ENCODE measurements around the gene ATP8A1. TPM values are rescaled to one million over a fixed set of nuclear protein-coding genes. Genes with fewer than 3 reads are reported as not detected.

ATP8A1 gene
- total RNA-seq, 1 donor from 2014 or later = 22.6 TPM

DNA sequence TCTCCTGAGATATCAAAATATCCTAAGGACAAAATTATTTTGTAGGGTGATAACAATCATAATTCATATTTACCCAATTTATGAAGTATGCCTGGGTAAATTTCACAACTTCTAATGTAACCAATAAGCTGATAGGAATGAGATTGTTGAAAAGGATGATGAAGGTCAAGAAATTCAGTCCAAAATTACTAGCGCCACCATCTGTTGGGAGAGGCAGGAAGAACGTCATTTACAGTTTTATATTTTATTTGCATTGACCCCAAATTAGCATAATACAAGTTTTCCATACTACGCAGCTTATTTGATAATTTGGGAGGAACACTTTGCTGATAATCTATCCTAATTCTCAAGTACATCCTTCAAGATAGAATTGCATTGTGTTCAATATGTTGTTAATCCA, 78.7 kb downstream of the ATP8A1 start:
- intact Hi-C loops (cut with micrococcal nuclease) = no loop called here

DNA sequence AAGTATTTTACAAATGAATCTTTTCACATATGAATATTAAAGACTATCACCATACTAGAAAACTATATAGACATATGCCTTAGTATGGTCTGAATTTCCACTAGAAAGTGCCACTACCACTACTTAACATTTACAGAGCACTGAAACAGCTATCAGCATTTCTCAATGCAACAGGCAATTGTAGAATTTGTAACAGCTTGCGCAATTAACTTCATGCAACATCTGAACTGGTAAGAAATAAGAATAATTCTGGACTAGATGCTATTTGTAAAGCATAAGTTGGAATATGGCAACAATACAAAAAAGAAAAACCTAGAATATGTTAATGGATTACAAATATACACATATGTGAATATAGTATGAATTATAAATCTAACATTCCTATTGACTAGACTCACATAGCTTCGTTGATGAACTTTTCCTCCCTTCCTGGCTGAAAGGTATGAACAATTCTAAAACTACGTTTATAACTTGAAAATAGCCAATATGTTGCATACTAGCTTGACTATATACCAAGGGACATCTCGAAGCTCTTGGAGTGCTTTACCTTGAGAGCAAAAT, 82.0 kb downstream of the ATP8A1 start:
- intact Hi-C loops (cut with micrococcal nuclease) = no loop called here

DNA sequence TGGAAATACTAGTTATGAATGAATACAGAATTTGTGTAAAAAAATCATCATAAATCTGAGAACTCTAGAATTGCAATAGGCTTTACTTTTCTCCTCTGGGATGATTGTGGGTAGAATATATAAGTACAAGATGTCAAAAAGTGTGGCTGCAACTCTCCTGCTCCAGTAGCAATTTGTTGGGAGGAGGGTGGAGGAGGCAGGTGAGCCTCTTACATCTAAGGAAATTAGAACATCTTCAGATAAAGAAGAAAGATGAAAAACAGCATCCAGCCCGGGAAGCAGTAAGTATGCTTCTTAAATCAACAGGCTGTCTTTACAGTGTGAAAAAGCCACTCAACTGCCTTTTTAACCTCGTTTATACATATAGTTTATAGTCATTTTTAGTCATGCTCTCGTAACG, 83.7 kb downstream of the ATP8A1 start:
- intact Hi-C loops (cut with micrococcal nuclease) = no loop called here

DNA sequence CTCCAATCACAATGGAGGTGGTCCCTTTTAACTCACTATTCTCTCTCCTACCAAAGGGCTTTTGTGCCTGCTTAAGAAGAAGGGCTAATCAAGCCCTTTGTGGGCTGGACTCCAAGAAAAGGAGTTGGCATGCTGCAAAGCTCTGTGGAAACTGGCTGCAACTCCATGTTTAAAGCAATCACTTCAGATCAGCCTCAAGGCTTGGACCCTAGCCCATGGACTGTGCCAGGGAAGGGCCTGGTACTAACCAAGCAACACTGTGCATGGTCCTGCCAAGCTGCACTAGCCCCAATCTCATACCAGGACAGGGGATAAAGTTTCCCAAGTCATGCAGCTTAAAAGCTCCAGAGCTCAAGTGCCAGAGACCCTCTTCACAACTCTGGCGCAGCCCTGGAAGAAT, 86.7 kb downstream of the ATP8A1 start:
- intact Hi-C loops (cut with micrococcal nuclease) = no loop called here

DNA sequence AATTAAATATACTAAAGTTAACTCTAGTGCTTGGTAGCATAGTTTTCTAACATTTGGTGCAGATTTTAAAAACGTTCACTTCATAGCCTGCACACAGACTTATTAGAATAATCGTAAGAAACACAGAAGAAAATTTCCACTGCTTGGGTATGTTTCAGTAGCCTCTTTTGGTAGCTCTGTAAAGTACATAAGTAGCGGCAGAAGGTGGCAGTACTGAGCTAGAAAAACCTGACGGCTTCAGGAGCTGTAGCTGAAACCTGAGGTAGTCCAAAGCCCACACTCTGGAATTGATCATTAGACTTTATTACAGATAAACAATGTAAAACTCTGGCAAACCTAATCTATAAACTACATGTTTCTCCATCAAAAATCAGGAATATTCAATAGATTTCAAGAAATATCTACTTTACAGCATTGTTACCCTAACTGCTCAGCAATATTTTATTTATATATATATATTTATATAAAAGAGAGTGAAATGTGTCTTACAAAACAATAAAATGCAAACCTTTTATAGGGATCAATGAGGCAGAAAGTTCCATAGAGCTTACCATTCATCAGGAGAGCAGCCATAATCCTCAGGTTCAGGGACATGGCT, 88.2 kb downstream of the ATP8A1 start:
- intact Hi-C loops (cut with micrococcal nuclease) = loop anchor here (1.0 to 2.0 kb wide), 7 partner anchors 89 to 564 kb away; partner anchors contain the start of gene ATP8A1

DNA sequence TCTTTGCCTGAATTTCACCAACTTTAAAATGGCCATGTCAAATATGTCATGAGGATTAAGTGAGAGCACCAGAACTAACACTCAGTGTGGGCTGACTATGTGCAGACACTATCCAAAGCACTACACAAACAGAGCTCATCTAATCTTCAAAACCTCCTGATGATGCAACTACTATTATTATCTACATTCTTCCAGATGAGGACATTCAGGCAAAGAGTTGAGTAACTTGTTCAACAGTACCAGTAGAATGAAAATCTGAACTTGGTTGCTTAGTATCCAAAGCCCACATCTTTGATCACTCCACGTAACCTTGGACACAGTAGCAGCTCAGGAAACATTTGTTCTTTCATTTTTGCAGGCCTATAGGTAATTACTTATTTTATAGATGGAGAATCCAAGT, 90.1 kb downstream of the ATP8A1 start:
- intact Hi-C loops (cut with micrococcal nuclease) = no loop called here

DNA sequence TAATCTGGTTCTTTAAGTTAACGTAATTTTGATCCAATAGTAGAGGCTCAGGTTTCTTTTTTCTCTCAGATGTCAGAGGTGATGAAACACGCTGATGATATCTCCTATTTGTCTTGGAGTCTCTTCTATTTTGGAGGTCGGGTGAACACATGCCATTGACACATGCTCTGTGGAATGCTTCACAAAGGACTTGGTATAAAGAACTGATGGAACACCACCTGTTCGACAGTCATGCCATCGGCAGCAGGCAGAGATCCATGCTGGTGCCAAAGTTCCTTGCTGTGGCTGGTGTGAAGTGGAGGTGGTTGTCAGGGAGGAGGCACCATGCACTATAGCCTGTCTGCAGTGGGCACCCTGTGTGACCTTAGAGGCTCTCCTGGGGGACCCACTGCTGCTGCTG, 94.9 kb downstream of the ATP8A1 start:
- intact Hi-C loops (cut with micrococcal nuclease) = no loop called here

DNA sequence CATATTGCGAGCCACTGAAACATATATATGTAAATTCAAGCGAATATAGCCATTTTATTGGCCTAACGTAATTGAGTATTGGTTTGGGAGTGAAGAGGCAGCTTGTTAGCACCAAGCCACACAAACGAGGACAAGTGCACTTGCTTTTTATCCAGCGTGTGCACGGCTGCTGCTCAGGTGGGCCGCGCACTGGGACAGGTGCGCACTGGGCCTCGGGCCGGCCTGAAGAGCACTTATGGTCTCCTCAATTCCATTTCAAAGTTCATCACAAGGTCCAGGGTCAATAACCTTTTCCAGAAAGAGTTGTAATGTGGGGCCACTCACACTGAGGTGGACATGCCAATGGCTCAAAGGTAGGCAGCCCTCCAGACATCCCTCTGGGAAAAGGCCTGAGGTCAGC, 95.9 kb downstream of the ATP8A1 start:
- intact Hi-C loops (cut with micrococcal nuclease) = no loop called here

DNA sequence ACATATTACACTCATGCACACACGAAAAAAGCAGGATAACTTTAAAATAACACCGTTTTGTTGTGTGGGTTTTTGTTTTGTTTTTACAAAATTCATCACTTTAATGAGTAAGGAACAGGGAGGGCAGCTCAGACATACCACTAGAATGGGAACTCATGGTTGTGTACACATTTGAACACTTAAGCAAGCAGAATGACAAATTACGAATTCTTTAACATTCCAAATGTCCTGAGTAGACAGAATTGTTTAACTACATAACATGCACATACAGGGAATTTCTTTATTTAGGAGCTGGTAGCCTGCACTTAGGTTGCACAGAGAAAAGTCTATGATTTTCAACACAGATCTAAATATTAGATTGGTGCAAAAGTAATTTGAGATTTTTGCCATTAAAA, 96.4 kb downstream of the ATP8A1 start:
- intact Hi-C loops (cut with micrococcal nuclease) = no loop called here

DNA sequence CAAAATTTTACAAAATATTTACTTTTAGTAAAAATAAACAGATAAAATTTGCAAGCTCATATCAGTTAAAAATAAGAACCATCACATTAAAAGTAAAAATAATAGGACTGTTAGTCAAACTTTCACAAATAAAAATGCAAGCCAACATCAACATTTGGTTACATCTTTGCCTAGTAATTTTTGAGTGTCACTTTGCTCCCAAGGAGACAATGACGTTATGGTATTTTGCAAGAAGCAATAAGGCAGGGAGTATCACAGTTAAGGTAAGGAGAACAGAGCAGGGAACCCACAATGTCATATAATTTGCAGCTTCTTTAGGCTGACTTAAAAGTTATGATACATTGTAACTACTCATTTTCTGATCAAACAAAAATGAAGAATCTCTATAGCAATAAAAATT, 98.7 kb downstream of the ATP8A1 start:
- intact Hi-C loops (cut with micrococcal nuclease) = no loop called here

DNA sequence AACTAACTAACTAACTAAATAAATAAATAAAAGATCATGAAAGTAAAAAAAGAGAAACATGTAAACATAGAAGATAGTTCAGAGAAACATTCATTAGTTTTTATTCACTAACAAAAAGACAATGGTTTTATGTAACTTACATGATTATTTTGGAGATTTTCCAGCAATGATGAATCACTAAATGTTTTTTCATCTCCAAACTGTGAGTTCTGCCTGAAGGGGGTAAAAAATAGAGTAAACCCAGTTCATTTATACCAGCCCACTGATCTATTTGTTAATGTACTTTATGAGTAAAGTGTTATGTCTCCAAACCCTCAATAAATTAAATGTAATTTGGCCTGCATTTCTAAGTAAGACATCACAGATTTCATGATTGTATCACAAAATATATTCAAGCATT, 101.1 kb downstream of the ATP8A1 start:
- intact Hi-C loops (cut with micrococcal nuclease) = no loop called here

DNA sequence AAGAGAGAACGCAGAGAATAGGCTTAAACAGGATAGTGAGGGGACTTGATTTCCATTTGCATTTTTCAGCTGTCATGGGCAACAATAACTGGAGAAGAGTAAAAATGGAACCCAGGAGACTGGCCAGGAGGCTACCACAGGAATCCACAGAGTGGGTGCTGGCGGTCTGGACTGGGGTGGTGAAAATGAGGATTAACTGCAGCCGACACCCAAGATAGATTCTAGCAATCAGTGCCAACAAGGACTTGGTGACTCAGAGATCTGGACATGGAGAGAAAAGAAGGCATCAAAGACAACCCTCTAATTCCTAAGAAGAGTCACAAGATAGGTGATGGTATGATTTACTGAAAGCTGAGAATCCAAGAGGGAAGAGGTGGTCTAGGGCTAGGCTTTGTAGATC, 102.8 kb downstream of the ATP8A1 start:
- intact Hi-C loops (cut with micrococcal nuclease) = no loop called here

DNA sequence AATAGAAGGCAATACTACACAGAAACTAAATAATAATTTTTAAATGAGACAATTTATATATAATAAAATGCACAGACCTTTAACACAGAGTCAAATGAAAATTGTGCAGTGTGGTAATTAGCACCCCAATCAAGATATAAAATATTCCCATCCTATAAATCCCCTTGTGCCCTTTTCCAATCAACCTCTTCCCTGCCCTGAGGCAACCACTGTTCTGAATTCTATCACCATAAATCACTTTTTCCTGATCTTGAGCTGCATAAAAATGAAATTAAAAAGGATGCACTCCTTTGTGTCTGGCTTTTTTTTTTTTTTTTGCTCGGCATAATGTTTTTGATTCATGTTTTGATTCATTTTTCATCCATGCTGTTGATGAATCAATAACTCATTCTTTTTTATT, 107.0 kb downstream of the ATP8A1 start:
- intact Hi-C loops (cut with micrococcal nuclease) = no loop called here

DNA sequence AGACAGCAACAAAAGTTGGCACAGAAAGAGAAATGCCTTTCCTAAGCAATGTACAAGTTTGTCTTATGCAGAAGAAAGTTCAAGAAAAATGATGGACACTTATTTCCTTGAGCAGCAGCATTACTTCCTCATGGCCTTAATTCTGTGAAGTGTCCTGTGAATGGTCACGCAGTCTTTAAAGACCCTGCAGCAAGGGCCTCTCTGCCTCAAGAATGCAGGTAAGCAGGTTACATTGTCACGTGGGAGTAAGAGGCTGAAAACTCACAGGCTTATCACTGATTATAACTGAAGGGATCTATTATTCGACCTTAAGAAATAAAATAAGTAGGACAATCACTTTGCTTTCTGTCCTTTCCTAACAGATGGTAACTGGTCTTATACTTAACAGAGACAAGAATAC, 109.1 kb downstream of the ATP8A1 start:
- intact Hi-C loops (cut with micrococcal nuclease) = no loop called here

DNA sequence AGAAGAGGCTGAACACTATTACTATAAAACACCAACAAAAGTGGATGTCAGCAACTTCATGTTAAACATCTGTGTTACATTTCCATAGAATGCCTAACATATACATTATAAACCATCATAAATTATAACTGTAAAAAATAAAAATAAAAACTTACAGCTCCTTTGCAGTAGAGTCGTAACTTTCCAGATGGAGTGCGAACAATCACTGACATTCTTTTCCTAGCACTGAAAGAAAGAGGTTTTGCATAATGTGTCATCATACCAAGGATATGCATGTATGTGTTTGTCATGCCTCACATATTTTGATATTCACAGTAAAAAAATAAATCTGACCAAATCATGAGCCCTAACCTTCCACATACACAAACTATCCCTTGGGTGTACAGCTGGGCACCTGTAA, 113.1 kb downstream of the ATP8A1 start:
- intact Hi-C loops (cut with micrococcal nuclease) = no loop called here

DNA sequence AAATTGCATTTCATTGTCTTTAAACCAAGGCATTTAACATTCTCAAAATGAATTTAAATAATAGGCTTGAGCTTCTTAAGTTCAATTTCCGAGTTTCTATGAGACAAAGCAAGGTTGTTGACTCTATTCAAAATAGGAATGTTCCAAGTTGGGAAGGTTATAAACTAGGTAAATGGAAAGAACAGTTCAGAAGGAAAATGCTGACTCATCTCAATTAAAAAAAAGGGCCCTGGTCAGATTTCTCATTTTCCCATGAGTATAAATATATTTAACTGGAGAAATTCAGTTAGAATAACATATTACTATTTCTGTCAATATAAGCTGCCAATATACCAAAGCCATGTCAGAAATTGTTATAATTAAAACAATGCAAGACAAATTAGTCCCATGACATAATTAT, 113.8 kb downstream of the ATP8A1 start:
- intact Hi-C loops (cut with micrococcal nuclease) = no loop called here

DNA sequence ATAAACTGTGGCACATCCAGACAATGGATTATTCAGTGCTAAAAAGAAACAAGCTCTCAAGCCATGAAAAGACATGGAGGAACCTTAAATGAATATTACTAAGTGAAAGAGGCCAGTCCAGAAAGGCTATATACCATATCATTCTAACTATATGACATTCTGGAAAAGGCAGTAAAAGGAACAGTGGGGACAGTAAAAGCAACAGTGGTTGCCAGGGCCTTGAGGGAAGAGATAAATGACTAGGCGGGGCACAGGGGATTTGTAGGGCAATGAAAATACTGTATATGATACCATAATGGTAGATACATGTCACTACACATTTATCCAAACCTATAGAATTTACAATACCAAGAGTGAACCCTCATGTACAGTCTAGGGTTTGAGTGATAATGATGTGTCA, 115.3 kb downstream of the ATP8A1 start:
- intact Hi-C loops (cut with micrococcal nuclease) = no loop called here

DNA sequence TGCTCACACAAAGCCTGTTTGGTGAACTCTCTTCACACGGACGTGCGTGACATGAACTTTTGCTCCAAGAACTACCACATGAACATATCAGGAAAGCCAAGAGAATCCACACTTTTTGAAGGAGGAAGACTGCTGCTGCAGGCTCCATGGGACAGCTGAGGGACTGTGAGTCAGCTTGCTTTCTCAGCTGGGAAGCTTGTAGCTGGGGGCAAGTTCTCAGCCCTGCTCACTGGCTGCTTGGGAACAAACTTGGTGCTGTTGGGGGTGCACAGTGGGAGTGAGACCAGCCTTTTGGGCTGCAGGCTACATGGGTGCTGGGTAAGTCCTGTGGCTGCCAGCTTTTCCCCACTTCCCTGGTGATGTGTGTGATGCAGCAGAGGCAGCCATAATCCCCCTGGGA, 123.9 kb downstream of the ATP8A1 start:
- intact Hi-C loops (cut with micrococcal nuclease) = no loop called here

DNA sequence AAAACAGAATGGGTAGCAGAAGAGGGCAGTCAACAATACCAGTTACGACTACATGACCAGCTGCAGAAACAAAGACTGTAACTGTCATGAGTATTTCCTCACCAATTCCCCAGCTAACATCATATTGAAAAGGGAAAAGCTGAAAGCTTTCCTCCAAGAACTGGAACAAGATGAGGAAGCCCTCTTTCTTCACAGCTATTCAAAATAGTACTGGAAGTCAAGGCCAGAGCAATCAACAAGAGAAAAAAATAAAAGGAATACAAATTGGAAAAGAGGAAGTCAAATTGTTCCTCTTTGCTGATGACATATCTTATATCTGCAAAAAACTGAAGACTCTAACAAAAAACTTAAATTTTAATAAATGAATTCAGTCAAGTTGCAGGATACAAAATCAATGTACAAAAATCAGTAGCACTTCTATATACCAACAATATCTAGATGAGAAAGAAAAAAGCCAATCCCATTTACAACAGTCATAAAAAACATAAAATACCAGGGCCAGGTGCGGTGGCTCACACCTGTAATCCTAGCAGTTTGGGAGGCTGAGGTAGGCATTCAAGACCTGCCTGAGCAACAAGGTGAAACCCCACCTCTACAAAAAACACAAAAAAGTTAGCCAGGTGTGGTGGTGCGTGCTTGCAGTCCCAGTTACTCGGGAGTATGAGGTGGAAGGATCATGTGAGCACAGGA, 125.4 kb downstream of the ATP8A1 start:
- intact Hi-C loops (cut with micrococcal nuclease) = no loop called here

DNA sequence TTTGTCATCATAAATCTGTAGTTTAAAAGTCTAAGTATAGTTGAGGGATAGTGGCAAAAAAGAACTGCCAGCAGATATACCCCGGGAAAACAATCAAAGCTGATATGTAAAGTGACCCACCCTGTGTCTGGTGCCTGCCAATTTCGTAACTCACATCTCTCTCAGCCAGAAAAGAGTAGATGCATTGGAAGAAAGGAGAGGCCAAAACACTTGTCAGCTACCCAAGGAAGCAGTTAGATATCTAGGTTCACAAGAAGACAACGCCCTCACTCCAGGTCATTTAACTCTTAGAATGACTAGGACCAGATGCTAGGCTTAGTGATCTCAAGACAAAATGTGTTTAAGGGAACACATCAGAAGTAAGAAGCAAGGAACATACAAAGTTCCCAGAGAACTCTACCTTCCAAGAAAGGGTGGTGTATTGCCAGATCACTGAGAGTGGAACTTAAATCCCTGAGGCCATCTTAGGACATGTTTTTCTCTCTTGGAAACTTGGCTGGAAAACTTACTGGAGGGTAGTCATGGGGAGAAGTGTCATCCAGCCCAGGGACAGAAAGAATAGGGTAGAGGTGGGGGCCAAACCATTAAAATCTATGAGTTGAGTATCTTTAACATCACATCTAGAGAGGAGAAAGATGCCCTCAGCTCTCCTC, 133.7 kb downstream of the ATP8A1 start:
- intact Hi-C loops (cut with micrococcal nuclease) = loop anchor here (5.0 kb wide), 1 partner anchor 831 kb away; no protein-coding TSS in a partner anchor

DNA sequence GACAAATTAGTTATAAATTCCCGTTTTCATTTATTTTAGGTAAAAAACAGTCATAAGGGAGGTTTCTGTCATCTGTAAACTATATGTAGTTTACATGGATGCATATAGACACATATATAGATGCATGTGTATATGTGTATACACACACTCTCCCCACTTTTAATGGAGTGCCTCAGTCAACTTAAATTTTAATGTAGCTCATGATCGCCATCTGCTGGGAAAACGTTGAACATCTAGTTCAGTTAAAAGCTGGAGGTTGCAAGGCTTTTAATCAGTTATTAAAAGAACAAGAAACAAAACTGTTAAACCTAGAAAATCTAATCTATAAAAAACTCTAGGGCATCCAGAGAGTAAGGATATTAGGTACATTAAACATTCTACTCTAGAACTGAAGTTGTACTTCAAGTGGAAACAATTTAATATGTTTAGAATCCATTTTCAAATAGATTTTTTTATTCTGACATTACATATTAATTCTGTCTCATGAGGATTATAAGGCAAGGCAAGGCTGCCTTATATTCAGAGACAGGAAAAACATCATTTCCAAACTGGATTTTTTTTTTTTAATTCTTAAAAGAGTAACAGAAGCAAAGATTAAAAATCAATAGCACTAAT, 137.0 kb downstream of the ATP8A1 start:
- intact Hi-C loops (cut with micrococcal nuclease) = loop anchor here (1.0 to 5.0 kb wide), 4 partner anchors 149 to 828 kb away; no protein-coding TSS in a partner anchor
